ENCODE data around the gene DVL1. TPM values are rescaled to one million over a fixed set of nuclear protein-coding genes. Genes with fewer than 3 reads are reported as not detected.

The DVL1 gene
- total and polyA plus RNA-seq, 2 of the 13 experiments (the other 11 are each of a cell fraction or from before 2014, with no cell fraction given), result 30.8 to 60.4 TPM

DNA sequence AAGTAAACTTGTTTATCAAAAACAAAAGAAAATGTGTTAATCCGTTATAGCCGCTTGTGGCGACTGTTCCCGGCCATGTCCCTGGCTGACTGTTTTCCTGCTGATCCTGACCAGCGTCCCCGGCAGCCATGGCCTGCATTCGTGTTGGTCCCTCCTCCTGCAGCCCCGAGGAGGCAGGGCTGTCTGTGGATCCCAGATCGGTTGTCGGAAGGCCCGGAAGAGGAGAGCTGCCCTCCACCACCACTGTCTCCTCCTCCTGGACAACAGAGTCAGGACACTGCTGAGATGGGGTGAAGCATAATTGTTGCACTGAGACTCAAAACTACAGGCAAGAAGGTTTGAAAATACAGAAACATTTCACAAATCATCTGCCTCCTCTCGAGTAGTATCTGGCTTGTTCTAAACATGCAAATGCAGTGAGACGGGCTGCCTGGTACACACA lies 12.8 kb upstream of the DVL1 start (continued):
- TF ChIP-seq, protein P1, sequence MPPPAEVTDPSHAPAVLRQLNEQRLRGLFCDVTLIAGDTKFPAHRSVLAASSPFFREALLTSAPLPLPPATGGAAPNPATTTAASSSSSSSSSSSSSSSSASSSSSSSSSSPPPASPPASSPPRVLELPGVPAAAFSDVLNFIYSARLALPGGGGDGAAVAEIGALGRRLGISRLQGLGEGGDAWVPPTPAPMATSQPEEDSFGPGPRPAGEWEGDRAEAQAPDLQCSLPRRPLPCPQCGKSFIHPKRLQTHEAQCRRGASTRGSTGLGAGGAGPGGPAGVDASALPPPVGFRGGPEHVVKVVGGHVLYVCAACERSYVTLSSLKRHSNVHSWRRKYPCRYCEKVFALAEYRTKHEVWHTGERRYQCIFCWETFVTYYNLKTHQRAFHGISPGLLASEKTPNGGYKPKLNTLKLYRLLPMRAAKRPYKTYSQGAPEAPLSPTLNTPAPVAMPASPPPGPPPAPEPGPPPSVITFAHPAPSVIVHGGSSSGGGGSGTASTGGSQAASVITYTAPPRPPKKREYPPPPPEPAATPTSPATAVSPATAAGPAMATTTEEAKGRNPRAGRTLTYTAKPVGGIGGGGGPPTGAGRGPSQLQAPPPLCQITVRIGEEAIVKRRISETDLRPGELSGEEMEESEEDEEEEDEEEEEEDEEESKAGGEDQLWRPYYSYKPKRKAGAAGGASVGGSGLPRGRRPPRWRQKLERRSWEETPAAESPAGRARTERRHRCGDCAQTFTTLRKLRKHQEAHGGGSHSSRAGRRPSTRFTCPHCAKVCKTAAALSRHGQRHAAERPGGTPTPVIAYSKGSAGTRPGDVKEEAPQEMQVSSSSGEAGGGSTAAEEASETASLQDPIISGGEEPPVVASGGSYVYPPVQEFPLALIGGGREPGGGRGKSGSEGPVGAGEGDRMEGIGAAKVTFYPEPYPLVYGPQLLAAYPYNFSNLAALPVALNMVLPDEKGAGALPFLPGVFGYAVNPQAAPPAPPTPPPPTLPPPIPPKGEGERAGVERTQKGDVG (CRISPR knock-in tag; IDR thresholded peaks at IDR 0.05; ENCODE audit: borderline replicate concordance), result no peak
- TF ChIP-seq KLF15 (CRISPR knock-in tag; IDR thresholded peaks at IDR 0.05; ENCODE audit: borderline replicate concordance) (no peak), MXI1 (IDR thresholded peaks at IDR 0.05; ENCODE audit: borderline replicate concordance, low read depth, low read length) (no peak), PPARG (CRISPR knock-in tag; conservative IDR thresholded peaks at IDR 0.05) (no peak), ZNF282 (IDR thresholded peaks at IDR 0.05; ENCODE audit: partially characterized antibody) (no peak), HDAC6 (IDR thresholded peaks at IDR 0.05; ENCODE audit: low read depth, low read length) (no peak), FLYWCH1 (CRISPR knock-in tag; IDR thresholded peaks at IDR 0.05) (no peak), CREB1 (IDR thresholded peaks at IDR 0.05) (no peak), CREB1 (CRISPR knock-in tag; IDR thresholded peaks at IDR 0.05) (no peak), ZNF460 (CRISPR knock-in tag; IDR thresholded peaks at IDR 0.05; ENCODE audit: borderline replicate concordance) (no peak), KMT2A (CRISPR knock-in tag; IDR thresholded peaks at IDR 0.05) (no peak), ZNF441 (CRISPR knock-in tag; IDR thresholded peaks at IDR 0.05; ENCODE audit: borderline replicate concordance) (0 out of 2 replicates have a peak, but pooled peaks have one; percentile 23), KMT2B (CRISPR knock-in tag; IDR thresholded peaks at IDR 0.05) (no peak), TBP (CRISPR knock-in tag; IDR thresholded peaks at IDR 0.05) (no peak), FOXC1 (CRISPR knock-in tag; IDR thresholded peaks at IDR 0.05; ENCODE audit: borderline replicate concordance) (no peak), ZNF432 (CRISPR knock-in tag; IDR thresholded peaks at IDR 0.05; ENCODE audit: borderline replicate concordance) (no peak), BCL6 (CRISPR knock-in tag; IDR thresholded peaks at IDR 0.05) (no peak), ZMYM4 (CRISPR knock-in tag; IDR thresholded peaks at IDR 0.05) (no peak), ZNF615 (CRISPR knock-in tag; IDR thresholded peaks at IDR 0.05; ENCODE audit: borderline replicate concordance) (no peak)
- TF ChIP-seq, protein P2, sequence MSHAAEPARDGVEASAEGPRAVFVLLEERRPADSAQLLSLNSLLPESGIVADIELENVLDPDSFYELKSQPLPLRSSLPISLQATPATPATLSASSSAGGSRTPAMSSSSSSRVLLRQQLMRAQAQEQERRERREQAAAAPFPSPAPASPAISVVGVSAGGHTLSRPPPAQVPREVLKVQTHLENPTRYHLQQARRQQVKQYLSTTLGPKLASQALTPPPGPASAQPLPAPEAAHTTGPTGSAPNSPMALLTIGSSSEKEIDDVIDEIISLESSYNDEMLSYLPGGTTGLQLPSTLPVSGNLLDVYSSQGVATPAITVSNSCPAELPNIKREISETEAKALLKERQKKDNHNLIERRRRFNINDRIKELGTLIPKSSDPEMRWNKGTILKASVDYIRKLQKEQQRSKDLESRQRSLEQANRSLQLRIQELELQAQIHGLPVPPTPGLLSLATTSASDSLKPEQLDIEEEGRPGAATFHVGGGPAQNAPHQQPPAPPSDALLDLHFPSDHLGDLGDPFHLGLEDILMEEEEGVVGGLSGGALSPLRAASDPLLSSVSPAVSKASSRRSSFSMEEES (CRISPR knock-in tag; IDR thresholded peaks at IDR 0.05), result no peak
- TF ChIP-seq, protein P3, sequence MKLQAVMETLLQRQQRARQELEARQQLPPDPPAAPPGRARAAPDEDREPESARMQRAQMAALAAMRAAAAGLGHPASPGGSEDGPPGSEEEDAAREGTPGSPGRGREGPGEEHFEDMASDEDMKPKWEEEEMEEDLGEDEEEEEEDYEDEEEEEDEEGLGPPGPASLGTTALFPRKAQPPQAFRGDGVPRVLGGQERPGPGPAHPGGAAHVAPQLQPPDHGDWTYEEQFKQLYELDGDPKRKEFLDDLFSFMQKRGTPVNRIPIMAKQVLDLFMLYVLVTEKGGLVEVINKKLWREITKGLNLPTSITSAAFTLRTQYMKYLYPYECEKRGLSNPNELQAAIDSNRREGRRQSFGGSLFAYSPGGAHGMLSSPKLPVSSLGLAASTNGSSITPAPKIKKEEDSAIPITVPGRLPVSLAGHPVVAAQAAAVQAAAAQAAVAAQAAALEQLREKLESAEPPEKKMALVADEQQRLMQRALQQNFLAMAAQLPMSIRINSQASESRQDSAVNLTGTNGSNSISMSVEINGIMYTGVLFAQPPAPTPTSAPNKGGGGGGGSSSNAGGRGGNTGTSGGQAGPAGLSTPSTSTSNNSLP (IDR thresholded peaks at IDR 0.05; ENCODE audit: low read depth, low read length), result no peak
- TF ChIP-seq, protein P4, sequence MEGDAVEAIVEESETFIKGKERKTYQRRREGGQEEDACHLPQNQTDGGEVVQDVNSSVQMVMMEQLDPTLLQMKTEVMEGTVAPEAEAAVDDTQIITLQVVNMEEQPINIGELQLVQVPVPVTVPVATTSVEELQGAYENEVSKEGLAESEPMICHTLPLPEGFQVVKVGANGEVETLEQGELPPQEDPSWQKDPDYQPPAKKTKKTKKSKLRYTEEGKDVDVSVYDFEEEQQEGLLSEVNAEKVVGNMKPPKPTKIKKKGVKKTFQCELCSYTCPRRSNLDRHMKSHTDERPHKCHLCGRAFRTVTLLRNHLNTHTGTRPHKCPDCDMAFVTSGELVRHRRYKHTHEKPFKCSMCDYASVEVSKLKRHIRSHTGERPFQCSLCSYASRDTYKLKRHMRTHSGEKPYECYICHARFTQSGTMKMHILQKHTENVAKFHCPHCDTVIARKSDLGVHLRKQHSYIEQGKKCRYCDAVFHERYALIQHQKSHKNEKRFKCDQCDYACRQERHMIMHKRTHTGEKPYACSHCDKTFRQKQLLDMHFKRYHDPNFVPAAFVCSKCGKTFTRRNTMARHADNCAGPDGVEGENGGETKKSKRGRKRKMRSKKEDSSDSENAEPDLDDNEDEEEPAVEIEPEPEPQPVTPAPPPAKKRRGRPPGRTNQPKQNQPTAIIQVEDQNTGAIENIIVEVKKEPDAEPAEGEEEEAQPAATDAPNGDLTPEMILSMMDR (CRISPR knock-in tag; IDR thresholded peaks at IDR 0.05), result peak; percentile 44
- TF ChIP-seq, protein P5, sequence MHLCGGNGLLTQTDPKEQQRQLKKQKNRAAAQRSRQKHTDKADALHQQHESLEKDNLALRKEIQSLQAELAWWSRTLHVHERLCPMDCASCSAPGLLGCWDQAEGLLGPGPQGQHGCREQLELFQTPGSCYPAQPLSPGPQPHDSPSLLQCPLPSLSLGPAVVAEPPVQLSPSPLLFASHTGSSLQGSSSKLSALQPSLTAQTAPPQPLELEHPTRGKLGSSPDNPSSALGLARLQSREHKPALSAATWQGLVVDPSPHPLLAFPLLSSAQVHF (CRISPR knock-in tag; IDR thresholded peaks at IDR 0.05), result no peak

Measured in HepG2 (cell line).